COR-L47 (cell line): ENCODE measurements around the gene BHLHA15.

Source experiments
- DNase-seq: peaks from one replicate; lab custom pipeline; 2025; lab: John Stamatoyannopoulos, UW

The BHLHA15 gene

DNA sequence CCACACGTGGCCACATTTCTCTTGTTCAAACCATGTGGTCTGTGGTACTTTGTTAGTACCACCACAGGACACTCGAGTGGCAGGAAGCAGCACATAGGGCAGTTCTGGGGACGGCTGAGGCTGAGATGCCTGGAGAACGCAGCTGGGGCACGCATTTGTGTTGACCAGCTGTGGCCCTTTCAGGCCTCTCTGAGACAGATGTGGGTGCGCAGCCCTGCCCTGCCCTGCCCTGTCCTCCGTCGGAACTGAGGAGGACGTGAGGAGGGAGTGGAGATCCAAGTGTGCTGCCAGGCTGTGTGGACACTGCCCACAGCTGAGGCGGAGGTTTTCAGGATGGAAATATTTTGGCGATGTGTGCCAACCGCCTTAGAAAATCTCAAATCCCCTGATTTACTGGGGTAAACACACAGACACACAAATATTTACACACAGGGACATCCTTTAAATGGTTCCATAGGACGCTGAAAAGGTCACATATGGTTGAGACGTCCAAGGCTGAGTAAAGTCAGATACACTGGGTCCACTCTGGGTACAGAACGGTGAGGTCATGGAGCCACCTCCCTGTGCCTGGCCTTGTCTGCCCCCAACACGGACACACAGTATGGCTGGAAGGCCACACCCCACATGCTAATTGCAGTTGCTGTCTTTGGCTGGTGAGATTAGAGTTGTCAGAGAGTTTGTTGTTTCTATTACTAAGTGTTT is 14.8 kb downstream of the BHLHA15 start:
- no peak for DNase-seq

- no peak for DNase-seq
Measured at GRCh38 chr7:98227939-98228338, 16.7 kb downstream of the BHLHA15 start.

GRCh38 chr7:98228801-98229200 is 17.6 kb downstream of the BHLHA15 start:
- DNase-seq, result no peak

DNA sequence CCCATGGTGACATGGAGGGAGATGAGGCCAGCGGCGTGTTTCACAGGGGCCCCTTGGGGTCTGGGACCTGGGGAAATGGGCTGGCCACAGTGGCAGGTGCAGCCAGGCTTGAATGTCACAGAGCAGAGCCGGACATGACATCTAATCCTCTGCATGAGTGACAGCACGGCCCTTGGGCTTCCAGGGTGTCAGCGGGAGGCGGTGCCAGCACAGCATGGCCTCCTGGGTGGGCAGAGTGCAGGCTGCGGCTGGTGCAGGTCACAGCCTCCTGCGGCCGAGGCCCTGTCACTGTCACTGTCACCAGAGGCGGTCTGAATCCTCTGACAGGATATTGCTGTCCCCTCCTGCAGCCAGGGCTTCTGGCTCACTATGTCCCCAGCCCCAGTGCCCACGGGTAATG is 18.2 kb downstream of the BHLHA15 start:
- no peak for DNase-seq

DNA sequence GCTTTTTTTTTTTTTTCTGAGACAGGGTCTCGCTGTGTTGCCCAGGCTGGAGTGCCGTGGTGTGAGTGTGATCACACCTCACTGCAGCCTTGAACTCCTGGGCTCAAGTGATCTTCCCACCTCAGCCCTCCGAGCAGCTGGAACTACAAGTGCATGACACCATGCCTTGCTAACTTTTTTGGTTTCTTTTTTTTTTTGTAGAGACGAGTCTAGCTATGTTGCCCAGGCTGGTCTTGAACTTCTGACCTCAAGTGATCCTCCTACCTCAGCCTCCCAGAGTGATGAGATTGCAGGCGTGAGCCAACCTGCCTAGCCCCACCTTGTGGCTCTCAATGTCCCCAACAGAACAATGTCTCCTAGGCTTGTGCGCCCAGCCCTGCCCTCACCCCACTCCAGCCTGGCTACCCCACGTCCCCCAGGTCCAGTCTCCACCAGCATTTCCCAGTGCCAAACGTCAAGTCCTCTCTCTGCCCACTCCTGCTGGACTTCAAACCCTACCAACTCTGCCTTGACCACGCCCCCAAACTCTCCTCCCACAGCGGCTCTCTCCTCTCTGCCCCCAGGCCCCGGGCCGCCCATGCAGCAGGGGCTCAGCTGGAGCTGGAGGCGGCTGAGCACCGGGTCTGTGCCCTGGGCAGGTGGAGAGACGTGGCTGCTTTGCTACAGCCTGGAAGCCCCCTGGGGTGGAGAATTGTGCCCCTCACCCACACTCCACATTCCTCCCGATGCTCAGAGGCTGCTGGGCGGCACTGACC is 18.9 kb downstream of the BHLHA15 start:
- DNase-seq, result no peak

DNA sequence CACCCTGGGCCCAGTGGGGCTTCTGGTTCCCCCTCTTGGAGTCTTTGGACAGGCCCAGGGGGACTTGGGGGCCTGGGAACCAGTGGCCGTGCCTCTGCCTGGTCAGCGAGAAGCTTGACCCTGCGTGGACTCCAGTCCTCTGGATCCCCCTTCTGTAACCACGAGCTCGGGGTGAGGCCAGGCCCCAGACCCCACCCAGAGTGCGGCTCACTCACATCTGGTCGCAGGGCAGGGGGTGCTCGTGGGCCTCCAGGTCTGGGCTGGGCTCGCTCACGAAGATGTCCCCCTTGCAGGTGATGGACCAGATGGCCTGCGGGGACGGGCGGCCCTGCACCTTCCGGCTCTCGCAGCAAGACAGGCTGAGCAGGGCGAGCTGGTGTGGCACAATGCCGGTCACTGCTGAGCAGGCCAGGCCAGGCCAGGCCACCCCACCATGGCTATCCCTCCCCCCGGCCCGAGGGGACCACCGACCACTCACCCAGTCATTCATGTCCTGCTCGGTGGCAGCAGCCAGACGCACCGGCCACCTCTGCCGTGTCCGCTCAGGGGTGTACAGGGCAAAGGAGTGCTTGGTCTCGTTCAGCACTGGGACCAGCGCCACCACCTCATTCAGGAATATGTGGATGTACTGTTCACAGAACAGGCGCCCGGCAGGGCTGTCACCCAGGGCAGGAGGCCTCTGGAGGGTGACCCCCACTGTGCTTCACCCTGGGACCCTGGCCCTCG is 19.7 kb downstream of the BHLHA15 start:
- DNase-seq, result no peak

- DNase-seq, result no peak
Measured at GRCh38 chr7:98231493-98232262, 20.4 kb downstream of the BHLHA15 start.

DNA sequence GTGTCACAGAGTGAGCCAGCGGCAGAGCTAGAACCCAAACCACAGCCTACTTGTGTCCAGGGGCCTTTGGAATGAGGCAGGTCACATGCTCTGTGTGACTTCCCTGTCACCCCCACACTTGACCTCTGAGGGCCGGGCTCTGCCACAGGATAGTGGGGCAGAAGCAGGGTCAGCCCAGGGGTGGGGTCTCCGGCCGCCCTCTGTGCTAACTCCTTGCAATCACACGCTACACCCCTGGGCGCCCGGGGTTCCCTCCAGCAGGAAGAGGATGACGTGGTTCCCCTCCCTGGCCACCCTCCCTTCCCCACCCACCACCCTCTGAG is 21.0 kb downstream of the BHLHA15 start:
- DNase-seq, result no peak

GRCh38 chr7:98232799-98233198 is 21.6 kb downstream of the BHLHA15 start:
- DNase-seq, result no peak

GRCh38 chr7:98233219-98234070 is 22.2 kb downstream of the BHLHA15 start:
- DNase-seq, result no peak

GRCh38 chr7:98234429-98235147 is 23.3 kb downstream of the BHLHA15 start:
- DNase-seq, result no peak

GRCh38 chr7:98235901-98236300 is 24.7 kb downstream of the BHLHA15 start:
- no peak for DNase-seq

DNA sequence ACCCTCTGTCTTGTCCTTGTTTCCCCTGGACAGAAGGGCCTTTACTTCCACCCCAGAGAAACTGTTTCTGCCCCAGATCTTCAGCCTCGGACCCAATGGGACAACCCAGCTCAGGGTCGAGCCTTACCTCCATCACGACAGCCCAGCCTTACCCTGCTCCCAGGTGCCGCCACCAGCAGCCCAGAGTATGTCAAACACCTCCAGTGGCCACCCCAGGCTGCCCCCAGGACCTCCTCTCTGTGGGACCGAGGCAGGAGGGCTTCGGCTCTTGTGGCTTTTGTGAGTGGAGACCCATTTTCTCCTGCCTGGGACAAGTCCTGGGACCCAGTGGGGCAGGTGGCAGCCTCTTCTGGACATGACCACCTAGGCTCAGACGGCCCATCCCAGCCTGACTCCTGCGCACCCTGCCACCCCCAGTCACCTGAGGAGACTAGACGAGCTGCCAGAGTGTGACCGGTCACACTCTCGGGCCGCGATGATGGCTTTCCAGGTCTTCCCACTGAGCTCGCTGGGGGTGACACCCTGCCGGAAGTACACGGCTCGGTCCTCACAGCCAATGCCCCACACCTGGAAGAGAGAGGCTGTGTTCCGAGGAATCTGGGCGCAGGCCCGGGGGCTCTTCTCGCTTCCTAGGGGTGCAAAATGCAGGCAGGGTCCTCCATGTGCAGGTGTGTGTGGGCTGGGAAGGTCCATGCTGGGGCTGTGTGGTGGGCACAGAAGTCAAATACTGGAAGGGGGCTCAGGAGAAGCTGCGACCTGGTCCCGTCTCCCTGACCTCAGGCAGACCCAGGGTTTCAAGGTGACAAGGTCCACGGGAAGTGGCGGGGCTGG is 25.3 kb downstream of the BHLHA15 start:
- DNase-seq, result no peak

DNA sequence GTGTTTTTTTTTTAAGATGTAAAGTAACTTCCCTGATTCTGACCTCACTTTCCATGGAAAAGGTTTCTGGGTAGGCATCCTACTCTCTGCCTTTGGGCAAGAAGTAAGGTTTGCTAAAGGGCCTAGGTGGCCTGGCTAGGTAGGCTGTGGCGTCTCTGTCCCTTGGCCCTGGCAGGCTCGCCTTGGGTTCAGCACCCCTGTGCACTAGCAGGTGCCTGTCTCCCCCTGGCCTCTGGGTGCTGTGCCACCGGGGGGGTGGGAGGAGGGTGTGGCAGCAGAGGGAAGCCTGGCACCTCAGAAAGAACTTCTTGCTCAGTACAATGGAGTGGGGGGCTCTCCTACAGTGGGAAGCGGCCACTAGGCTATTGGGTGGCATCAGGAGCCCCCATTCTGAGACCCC is 26.8 kb downstream of the BHLHA15 start:
- DNase-seq, result no peak

- no peak for DNase-seq
Measured at GRCh38 chr7:98238976-98239375, 27.7 kb downstream of the BHLHA15 start.

GRCh38 chr7:98240961-98241673 is 29.9 kb downstream of the BHLHA15 start:
- DNase-seq, result peak; percentile 24

GRCh38 chr7:98241674-98242241 is 30.5 kb downstream of the BHLHA15 start:
- DNase-seq, result no peak

DNA sequence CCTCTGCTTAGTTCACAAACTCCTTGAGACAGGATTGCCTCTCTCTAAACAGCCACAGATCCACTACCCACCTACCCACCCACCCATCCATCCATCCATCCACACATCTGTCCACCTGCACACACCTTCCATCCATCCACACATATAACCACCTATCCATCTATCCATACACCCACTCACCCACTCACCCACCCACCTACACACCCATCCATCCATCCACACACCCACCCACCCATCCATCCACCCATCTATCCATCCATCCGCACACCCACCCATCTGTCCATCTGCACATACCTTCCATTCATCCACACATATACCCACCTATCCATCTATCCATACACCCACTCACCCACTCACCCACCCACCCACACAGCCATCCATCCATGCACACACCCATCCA is 31.1 kb downstream of the BHLHA15 start:
- no peak for DNase-seq

- DNase-seq, result no peak
Measured at GRCh38 chr7:98242934-98243333, 31.7 kb downstream of the BHLHA15 start.
